Activated T-helper 17 cell treated with anti-CD3 and anti-CD28 coated beads, Interleukin-2, amount 50 U/mL, for 72 hours (primary cell): ENCODE data around the gene PCSK6. TPM values are rescaled to one million over a fixed set of nuclear protein-coding genes. Genes with fewer than 3 reads are reported as not detected.
A peak's percentile ranks its signal among the peaks of the same experiment; 100 is the strongest.

Source experiments
- ATAC-seq: fragments of 150-1000 bp; cut with Tn5 transposase; replicated peaks from 2 replicates; pipeline ENCODE4 v1.10.0; 2021; ENCODE audit warnings: mild to moderate bottlenecking, moderate library complexity
- H3K27ac Mint-ChIP-seq: one replicate; pipeline ENCODE4 v1.8.0; 2022; ENCODE audit warnings: mixed read lengths
- H3K27me3 Mint-ChIP-seq: one replicate; pipeline ENCODE4 v1.8.0; 2022; ENCODE audit warnings: mixed read lengths
- H3K36me3 Mint-ChIP-seq: one replicate; pipeline ENCODE4 v1.8.0; 2022; ENCODE audit warnings: low read depth, mild to moderate bottlenecking, mixed read lengths
- H3K4me1 Mint-ChIP-seq: one replicate; pipeline ENCODE4 v1.8.0; 2022; ENCODE audit warnings: mixed read lengths
- H3K4me3 Mint-ChIP-seq: one replicate; pipeline ENCODE4 v1.8.0; 2022; ENCODE audit warnings: mild to moderate bottlenecking, mixed read lengths
- H3K9me3 Mint-ChIP-seq: one replicate; pipeline ENCODE4 v1.8.0; 2022; ENCODE audit warnings: mixed read lengths
- total RNA-seq, 2 donors: library from RNA; stranded (reverse); gene quantifications; one replicate each; pipeline ENCODE4 v1.2.3, GENCODE V29; 2022

PCSK6 gene
- total RNA-seq, 2 donors from 2014 or later, result 0.56 to 1.3 TPM

DNA sequence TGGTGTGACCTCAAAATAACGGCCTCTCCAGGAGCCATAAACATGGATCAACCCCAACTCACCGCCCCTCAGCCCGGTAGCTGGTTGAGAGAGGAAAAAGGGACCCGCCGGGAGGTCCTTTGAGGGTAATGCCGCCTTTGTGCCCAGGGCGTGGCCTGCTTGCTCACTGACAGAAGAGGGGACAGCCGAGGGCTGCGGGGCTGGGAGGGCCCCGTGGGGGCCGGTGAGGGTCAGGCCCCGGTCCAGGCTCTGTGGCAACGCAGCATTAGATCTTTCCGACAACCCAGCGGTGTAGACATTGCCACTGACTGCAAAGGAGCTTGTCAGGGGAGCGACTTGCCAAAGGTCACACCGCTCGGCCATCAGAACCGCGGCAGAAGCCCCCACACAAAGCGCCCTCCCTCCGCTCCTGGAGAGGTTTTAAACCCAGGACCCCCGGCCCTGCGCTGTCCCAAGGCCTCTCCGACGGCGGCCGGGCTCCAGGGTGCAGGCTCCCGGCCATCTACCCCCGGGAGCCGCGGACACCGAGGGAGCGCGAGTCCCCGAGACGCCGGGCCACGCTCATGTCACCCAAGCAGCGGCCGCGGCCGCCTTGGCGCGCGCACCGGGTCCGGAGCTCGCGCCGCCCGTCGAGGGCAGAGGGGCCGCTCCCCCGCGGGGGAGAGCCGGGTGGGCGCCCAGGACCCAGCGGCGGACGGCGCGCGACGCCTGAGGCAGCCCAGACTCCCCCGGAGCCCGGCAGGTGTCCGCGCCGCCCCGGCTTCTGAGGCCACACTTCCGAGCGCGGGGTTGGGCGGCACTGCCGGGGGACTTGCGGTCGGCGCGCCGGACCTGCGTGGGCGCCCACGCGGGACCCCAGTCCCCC, 975 bp downstream of the PCSK6 start:
- no peaks in the 10 kb centered on the region for H3K9me3 Mint-ChIP-seq

DNA sequence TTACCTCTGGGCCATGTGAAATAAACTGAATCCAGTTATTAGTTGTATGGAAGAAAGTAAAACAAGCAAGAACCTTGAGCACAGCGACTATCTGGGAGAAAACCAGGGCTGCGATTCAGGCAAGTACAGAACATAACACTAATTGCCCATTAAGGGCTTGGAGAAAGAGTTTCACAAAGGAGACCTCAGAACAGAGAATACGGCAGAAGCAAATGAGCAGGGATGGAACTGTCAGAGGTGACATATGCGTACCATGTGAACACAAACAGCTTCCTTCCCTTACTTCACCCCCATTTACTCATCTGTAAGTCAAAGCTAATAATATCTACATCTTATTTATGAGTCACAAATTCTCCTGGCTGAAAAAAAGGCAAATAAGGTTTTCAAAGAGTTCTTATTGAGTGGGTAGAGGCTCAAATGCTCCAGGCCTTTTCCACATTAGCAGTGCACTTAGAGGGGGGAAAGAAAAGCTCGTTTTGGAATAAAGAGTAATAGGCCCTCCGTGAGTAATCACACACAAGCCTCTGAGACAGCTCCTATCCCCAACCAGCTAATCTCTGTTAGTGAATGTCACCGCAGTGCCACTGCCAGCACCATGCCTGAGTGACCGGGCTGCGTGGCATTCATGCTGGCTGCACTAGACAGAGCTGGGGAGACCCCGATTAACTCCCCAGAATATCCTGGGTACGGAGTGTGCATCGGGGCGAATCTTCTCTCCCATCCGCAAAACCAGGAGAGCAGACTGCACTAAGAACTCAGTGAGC, 2.6 kb downstream of the PCSK6 start:
- H3K27ac Mint-ChIP-seq, result no peak overlapping the region
- no peak for ATAC-seq
- H3K27me3 Mint-ChIP-seq, result peaks cover 36% of the 10 kb centered on the region
- no peak overlapping the region for H3K4me3 Mint-ChIP-seq
- no peaks in the 10 kb centered on the region for H3K9me3 Mint-ChIP-seq
- no peaks in the 10 kb centered on the region for H3K36me3 Mint-ChIP-seq
- no peaks in the 10 kb centered on the region for H3K4me1 Mint-ChIP-seq

More for the DNA sequence above, 975 bp downstream of the PCSK6 start:
- no peak for ATAC-seq
- no peaks in the 10 kb centered on the region for H3K36me3 Mint-ChIP-seq
- no peak overlapping the region for H3K4me3 Mint-ChIP-seq
- H3K27me3 Mint-ChIP-seq, result peaks cover 36% of the 10 kb centered on the region
- no peaks in the 10 kb centered on the region for H3K4me1 Mint-ChIP-seq
- no peak overlapping the region for H3K27ac Mint-ChIP-seq

DNA sequence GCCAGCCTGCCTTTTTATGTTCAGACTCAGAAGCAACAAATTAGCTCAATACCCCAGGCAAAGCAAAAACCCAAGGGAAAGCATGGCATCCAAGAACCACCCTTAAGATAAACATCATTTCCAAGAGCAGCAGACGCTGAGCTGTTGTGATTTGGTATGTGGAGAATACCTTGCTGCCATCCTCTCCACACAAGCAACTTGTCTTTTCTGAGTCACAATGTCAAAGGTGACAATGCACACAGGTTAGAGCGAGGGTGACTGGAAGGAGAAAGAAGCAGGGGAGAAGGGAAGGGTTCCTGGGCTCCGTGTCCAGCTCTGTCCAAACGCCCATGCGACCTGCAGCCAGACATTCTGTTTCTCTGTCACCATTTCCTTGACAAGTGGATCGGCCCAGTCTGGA, 6.0 kb downstream of the PCSK6 start:
- Mint-ChIP-seq H3K27ac (no peak overlapping the region), H3K36me3 (no peaks in the 10 kb centered on the region), H3K9me3 (no peaks in the 10 kb centered on the region), H3K27me3 (peaks cover 36% of the 10 kb centered on the region), H3K4me3 (no peak overlapping the region), H3K4me1 (no peaks in the 10 kb centered on the region)
- ATAC-seq, result no peak

DNA sequence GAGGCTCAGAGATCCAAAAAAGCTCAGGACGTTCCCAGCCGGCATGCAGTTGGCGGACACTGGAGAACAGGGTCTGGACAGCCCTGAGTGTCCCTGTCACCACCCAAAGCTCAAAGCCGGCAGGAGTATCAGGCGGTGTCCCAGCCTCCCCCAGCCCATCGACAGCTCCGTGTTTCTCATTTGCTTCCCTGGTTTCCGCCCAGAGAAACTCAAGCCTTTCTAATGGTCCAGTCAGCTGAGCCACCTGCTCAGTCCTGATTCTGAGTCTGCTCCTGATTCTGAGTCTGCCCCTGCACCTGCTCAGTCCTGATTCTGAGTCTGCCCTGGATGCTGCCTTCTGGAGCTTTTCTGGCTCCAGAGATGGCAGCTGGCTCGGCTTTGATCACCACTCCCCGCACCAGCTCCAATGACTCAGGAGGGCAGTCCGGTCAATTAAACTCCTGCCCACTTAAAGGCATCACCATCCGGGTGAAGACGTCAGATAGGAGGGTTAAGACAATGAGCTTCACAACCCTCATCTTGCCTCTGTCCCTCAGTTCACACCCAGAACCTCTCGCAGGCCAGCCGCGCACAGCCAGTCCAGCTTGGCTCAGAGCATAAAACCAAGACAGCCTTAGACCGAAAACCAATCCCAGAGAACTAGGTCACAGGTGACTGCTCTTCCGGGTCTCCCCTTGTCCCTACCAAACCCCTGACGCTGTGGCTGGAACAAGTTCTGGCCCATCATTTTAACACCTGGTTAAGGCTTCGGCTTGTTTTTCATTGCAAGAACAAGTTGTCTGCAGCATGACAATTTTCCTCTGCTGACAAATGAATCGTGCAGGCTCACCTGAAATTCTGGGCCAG, 6.8 kb downstream of the PCSK6 start:
- Mint-ChIP-seq H3K4me3 (no peak overlapping the region), H3K4me1 (no peaks in the 10 kb centered on the region), H3K36me3 (no peaks in the 10 kb centered on the region), H3K9me3 (no peaks in the 10 kb centered on the region), H3K27me3 (peaks cover 32% of the 10 kb centered on the region), H3K27ac (no peak overlapping the region)
- no peak for ATAC-seq

DNA sequence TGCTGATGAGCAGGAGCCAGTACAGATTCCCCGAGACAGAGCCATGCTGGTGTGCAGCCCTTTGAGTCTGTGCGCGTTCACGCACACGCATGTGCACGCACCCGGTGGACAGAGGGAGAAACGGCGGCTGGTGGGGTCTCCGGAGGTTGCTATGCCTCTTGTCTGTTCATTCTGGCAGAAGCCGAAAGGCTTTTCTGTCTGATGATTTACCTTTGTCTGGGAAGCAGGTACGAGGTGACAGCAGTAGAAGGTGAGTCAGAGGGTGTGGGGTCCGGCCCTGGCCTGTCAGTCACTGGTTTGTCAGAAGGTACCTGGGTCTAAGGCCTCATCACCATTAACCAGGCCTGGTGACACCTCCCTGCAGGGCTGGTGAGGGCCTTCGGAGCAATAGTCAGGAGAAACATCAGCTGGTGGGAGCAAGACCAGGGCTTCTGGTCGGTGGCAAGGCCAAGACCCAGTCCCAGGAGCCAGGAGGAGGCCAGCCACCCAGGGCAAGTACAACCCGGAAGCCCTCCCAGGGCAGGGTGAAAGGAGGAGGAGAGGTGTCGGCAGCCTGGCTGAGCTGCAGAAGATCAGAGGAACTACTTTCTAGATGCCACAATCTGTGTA, 7.5 kb downstream of the PCSK6 start:
- no peaks in the 10 kb centered on the region for H3K4me1 Mint-ChIP-seq
- H3K27me3 Mint-ChIP-seq, result peaks cover 27% of the 10 kb centered on the region
- H3K27ac Mint-ChIP-seq, result no peak overlapping the region
- no peaks in the 10 kb centered on the region for H3K9me3 Mint-ChIP-seq
- H3K36me3 Mint-ChIP-seq, result no peaks in the 10 kb centered on the region
- H3K4me3 Mint-ChIP-seq, result no peak overlapping the region
- no peak for ATAC-seq

DNA sequence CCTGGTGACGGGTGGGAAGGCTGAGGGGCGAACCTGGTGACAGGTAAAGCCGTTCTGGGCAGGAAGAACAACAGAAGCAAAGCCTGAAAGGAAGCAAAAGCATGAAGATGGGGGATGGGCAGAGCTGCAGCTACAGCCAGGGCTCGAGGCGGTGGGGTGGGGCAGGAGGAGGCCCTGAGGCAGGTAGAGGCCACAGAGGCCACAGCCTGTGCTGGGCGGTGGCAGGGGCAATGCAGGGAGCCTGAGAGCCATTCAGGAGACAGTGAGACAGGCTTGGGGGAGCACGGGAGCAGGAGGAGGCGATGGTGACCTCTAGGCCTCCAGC, 8.2 kb downstream of the PCSK6 start:
- no peak for ATAC-seq
- no peaks in the 10 kb centered on the region for H3K36me3 Mint-ChIP-seq
- H3K27me3 Mint-ChIP-seq, result peaks cover 20% of the 10 kb centered on the region
- no peak overlapping the region for H3K4me3 Mint-ChIP-seq
- no peaks in the 10 kb centered on the region for H3K9me3 Mint-ChIP-seq
- H3K27ac Mint-ChIP-seq, result no peak overlapping the region
- no peaks in the 10 kb centered on the region for H3K4me1 Mint-ChIP-seq

DNA sequence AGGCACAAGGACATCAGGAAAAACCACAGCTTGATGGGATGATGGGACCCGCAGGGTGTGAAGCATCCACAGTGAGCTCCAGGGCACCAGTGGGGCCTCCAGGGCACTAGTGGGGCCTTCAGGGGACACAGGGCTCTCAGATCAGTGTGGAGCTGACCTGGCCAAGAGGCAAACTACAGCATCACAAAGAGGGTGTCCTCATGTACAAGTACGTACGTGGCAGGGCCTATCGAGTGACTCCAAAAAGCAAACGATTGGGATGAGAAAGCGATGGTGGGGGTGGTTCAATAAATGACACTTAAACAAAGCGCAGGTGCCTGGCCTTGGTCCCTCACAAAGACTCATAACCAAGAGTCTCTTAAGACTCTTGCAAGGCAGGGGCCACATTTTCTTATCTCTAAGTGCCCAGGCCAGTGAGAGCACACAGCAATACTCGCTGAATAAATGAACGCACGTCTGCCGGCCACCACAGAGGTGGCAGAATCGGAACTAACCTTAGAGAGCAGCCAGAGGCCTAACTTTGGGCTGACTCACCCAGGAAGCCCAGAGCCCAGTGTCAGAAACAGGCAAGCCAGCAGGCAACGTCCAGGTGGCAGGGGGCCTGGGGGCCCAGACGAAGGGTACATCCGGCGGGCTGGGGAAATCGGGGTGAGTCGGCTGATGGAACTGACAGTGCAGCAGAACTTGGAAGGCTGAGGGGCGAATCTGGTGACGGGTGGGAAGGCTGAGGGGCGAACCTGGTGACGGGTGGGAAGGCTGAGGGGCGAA, 8.7 kb downstream of the PCSK6 start:
- H3K9me3 Mint-ChIP-seq, result no peaks in the 10 kb centered on the region

DNA sequence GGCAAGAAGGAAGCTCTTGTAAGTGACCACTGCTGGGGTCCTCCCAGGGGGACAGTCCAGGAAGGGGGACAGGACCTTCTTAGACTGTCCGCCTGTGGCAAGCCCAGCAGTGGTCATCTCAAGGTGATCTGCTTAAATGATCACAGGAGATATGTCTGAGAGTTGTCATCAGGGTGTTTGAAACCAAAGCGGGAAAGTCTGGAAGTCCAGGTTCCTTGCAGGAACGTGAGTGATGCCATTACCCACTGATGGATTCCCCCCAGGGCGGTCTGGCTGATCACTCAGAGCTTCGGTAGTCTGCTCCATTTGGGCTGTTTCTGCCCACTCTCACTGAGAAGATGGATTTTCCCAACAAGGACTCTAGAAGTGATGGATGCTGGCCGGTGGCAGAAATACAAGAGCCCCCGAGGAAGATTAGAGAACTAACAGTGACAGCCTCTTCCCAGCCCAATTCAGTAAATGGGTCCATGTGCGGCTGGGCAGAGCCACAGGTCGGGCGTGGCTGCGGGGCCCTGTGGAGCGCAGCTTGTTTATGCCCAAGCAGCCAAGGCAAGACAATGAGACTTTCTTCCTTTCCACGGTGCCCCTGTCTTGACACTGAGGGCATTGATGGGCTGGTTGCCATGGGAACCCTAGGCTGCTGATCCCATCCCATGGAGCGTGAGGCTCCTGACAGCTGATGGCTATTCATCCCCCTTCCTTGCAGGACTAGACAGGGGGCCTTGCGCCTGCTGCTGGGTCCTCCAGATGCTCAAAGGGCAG, 9.5 kb downstream of the PCSK6 start:
- no peaks in the 10 kb centered on the region for H3K9me3 Mint-ChIP-seq
- no peaks in the 10 kb centered on the region for H3K4me1 Mint-ChIP-seq
- ATAC-seq, result no peak
- H3K36me3 Mint-ChIP-seq, result no peaks in the 10 kb centered on the region
- no peak overlapping the region for H3K4me3 Mint-ChIP-seq
- H3K27ac Mint-ChIP-seq, result peak overlapping the region; percentile 24
- peaks cover 13% of the 10 kb centered on the region for H3K27me3 Mint-ChIP-seq

More for the DNA sequence above, 8.7 kb downstream of the PCSK6 start:
- Mint-ChIP-seq H3K4me3 (no peak overlapping the region), H3K27ac (no peak overlapping the region), H3K27me3 (peaks cover 17% of the 10 kb centered on the region), H3K4me1 (no peaks in the 10 kb centered on the region), H3K36me3 (no peaks in the 10 kb centered on the region)
- no peak for ATAC-seq

DNA sequence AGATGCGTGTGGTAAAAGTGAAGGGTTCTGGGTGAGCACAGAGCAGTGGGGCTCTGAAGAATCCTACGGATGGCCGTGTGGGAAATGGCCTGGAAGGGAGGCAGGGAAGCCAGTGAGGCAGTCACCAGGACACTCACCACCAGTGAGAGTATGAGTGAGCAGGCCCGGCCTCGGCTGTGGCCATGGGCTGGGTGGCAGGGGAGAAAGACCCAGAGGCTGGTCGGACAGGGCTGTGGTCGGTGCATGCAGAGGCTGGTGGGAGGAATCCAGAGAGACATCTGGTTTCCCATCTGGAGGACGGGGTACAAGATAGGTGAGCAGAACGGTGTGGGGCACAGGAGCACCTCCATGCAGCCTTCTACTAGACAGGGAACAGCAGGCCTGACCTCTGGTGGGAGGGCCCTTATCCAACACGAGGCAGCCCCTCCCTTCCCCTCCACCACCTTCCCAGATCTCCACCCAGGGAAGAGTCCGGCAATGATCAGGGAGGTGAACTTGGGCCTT, 10.1 kb downstream of the PCSK6 start:
- Mint-ChIP-seq H3K27ac (peak overlapping the region; percentile 24), H3K9me3 (no peaks in the 10 kb centered on the region), H3K4me1 (no peaks in the 10 kb centered on the region), H3K36me3 (no peaks in the 10 kb centered on the region), H3K27me3 (peaks cover 10% of the 10 kb centered on the region), H3K4me3 (no peak overlapping the region)
- ATAC-seq, result no peak

DNA sequence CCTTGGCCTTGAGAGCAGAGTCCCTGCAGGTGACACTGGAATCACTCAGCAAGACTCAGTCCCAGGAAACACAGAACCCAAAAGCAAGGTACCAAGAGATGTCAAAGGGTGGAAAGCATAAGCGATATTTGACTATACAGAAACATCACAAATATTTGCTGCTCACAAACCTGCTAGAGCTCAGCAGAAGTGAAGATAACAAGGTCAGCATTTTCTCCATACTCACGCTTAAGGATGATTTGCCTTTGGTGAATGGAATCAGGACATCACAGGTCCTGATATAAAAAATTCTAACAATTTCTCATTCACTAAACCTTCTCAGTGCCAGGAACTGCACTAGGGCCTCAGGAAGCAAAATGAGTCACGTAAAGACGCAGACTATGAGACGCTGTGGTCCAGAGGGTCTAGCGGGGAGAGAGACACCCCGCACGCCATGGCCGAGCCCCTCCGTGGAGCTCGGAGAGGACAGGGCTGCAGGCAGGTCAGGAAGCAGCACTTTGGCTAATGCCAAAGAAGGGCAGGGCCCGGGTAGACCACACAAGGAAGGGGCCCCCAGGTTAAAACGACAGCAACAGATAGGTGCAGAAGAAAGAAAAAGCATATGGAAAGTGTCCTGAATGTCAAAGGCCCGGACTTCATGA, 10.7 kb downstream of the PCSK6 start:
- ATAC-seq, result no peak
- Mint-ChIP-seq H3K27me3 (peaks cover 10% of the 10 kb centered on the region), H3K4me3 (no peak overlapping the region), H3K27ac (peak overlapping the region; percentile 24), H3K9me3 (no peaks in the 10 kb centered on the region), H3K4me1 (no peaks in the 10 kb centered on the region), H3K36me3 (no peaks in the 10 kb centered on the region)

DNA sequence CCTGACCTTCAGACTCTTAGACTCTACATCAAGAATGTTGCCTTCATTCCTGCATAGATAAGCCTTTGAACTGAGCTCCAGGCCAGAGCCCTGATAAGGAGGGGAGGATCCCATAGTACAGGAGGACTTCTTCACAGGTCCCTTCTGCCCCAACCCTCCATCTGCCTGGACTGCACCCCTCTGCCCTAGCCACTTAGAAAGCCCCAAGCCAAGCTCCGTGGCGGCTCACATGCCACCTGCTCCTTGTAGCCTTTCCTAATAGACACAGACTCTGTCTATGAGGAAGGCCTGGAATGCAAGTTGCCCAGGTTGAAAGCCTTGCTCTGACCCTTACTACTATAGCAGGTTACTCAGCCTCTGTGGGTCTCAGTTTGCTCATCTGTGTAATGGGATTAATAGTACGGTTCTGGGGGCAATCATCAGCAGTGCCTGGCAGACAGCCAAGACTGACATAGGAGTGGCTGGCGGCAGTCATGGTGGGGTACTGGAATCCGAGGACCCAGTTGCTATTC, 11.6 kb downstream of the PCSK6 start:
- H3K4me3 Mint-ChIP-seq, result no peak overlapping the region
- no peaks in the 10 kb centered on the region for H3K36me3 Mint-ChIP-seq
- no peak for ATAC-seq
- H3K27ac Mint-ChIP-seq, result no peak overlapping the region
- H3K27me3 Mint-ChIP-seq, result peaks cover 10% of the 10 kb centered on the region
- H3K9me3 Mint-ChIP-seq, result no peaks in the 10 kb centered on the region
- H3K4me1 Mint-ChIP-seq, result no peaks in the 10 kb centered on the region

DNA sequence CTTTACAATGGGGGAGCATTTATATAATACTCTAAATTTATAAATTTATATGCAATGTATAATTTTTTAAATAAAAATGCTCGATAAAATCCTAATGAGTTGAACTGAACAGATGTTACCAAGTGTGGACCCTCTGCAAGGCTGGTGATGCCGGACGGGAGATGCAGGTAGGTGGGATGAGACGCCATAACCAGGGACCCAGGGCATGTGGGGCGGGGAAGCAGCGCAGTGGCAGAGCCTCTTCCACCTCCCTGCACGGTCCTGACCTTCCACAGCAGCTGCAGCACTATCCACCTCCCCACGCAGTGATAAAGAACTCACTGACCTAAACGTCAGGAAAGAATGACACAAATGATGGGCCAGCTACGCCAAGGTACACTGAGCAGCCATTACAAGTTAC, 12.8 kb downstream of the PCSK6 start:
- peaks cover 10% of the 10 kb centered on the region for H3K27me3 Mint-ChIP-seq
- H3K9me3 Mint-ChIP-seq, result no peaks in the 10 kb centered on the region
- no peak overlapping the region for H3K4me3 Mint-ChIP-seq
- no peak overlapping the region for H3K27ac Mint-ChIP-seq
- no peak for ATAC-seq
- H3K36me3 Mint-ChIP-seq, result no peaks in the 10 kb centered on the region
- H3K4me1 Mint-ChIP-seq, result no peaks in the 10 kb centered on the region
